Psoas muscle (tissue), 8 donors: ENCODE results near the gene PALLD. TPM values are rescaled to one million over a fixed set of nuclear protein-coding genes. Genes with fewer than 3 reads are reported as not detected.
A peak's percentile ranks its signal among the peaks of the same experiment; 100 is the strongest.

Experiments
- ATAC-seq, 4 donors: fragments of 200-7000 bp; cut with Tn5 transposase; one replicate each; pipeline ENCODE4 v1.9.1; 2020; ENCODE audit warnings: moderate library complexity in 3 of 4, mild to moderate bottlenecking in 2 of 4
- DNase-seq, 2 donors: peaks; one replicate each; pipeline ENCODE4 v3.0.0-alpha.2; 2020
- H3K27ac ChIP-seq: fragments of 200-600 bp; one replicate; pipeline ENCODE4 v1.8.0; 2022
- H3K27me3 ChIP-seq, 3 donors: fragments of 200-600 bp in 1 of 3; one replicate each; pipeline versions ENCODE4 v1.6.1 to v1.8.0; 2013 to 2022; ENCODE audit warnings: low read length in 2 of 3, mild to moderate bottlenecking in 2 of 3, moderate library complexity in 1 of 3; ENCODE audit not compliant: insufficient read depth in 3 of 3
- H3K36me3 ChIP-seq, 2 donors: fragments of 200-600 bp in 1 of 2; one replicate each; pipeline versions ENCODE4 v1.6.1 to v1.8.0; 2013 to 2022; ENCODE audit warnings: low read depth in 1 of 2, mild to moderate bottlenecking in 1 of 2, moderate library complexity in 1 of 2; ENCODE audit not compliant: insufficient read depth in 1 of 2
- H3K4me1 ChIP-seq: fragments of 200-600 bp; one replicate; pipeline ENCODE4 v1.8.0; 2022
- H3K4me3 ChIP-seq: fragments of 200-600 bp; one replicate; pipeline ENCODE4 v1.8.0; 2022; ENCODE audit warnings: mild to moderate bottlenecking
- H3K9me3 ChIP-seq: fragments of 200-600 bp; one replicate; pipeline ENCODE4 v1.8.0; 2022
- CTCF ChIP-seq: fragments of 200-600 bp; IDR thresholded peaks from one replicate; pipeline ENCODE4 v1.8.0; 2022; ENCODE audit warnings: antibody characterized with exemption
- WGBS, 3 donors: extraction: QIAGEN DNeasy Blood & Tissue Kit; methylation state at CpG; one replicate each; pipeline versions ENCODE4 v1.1.6 to v1.1.7; 2013; 5-methylcytosine and 5-hydroxymethylcytosine counted together
- intact Hi-C, 2 donors: fragments of 100-400 bp; cut with DNase I; formaldehyde crosslinking; loops; one replicate each; pipeline versions ENCODE4 v1.11.0 to v1.14.2; 2022
- polyA plus RNA-seq, 3 donors: library from polyadenylated mRNA; stranded (reverse); fragments of 200-250 nt; gene quantifications; one replicate each; pipeline ENCODE4 v1.2.3, GENCODE V29; 2013
- total RNA-seq, 4 donors: library from RNA; stranded (reverse); fragmentation: NEBNext Ultra II Directional in 2 of 4; extraction: Animal tissue kit (Norgen Biotek cat#: 25700) in 2 of 4; gene quantifications; one replicate each; pipeline versions ENCODE4 v1.2.1 to v1.2.4, GENCODE V29; 2021 to 2023
- donor health status: healthy with polysubstance abuse.
- donor health status: DM: no; HTN: no; CAD: no; lungs with moderate emphysema.
- donor health status: Bipolar disorder and iron deficiency.
- donor health status: healthy.
- donor health status: DM: yes; HTN: yes; CAD: no.
- donor health status: DM: no; HTN: no; CAD: no.
- donor health status: DM: no; HTN: no; CAD: no.
- donor health status: DM: yes; HTN: yes; CAD: no.

The PALLD gene
- total and polyA plus RNA-seq, 7 donors: 19.2 to 245 (median 168) TPM

GRCh38 chr4:168796362-168797106 lies 299.7 kb downstream of the PALLD start:
- TF ChIP-seq CTCF: no peak
- no peaks in the 10 kb centered on the region for H3K9me3 ChIP-seq
- no peaks in the 10 kb centered on the region for H3K27me3 ChIP-seq
- intact Hi-C loops: no loop called here
- WGBS, 3 donors: 29 to 51% (median 38%) methylated on average over 5 of the region's 5 CpGs
- no peak for DNase-seq
- peak overlapping the region; percentile 64 for H3K27ac ChIP-seq
- H3K36me3 ChIP-seq: no peaks in the 10 kb centered on the region
- H3K4me3 ChIP-seq: no peak overlapping the region
- ATAC-seq: peak; percentile 83 to 92 (median 84)
- peaks cover 31% of the 10 kb centered on the region for H3K4me1 ChIP-seq

DNA sequence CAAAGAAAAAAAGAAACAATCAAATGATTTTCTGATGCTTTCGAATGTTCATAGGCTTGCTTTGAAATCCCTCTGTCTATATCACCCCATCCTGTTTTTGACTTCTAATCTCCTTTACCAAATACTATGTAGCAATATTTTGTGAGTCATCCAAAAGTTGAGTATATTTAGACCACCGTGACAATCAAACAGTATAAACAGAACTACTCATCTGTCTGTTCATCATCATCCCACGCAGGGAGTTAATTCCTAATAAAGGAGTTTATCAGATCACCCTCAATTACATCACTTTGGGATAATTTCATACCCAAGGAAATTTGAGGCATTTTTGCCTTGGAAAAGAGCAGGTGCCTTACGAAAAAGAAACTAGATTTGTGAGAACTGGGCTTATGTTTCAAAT lies 300.3 kb downstream of the PALLD start:
- intact Hi-C loops: no loop called here
- ATAC-seq (peak; percentile 80 to 91 (median 85)), DNase-seq (no peak)
- TF ChIP-seq CTCF: no peak
- H3K4me3 ChIP-seq: no peak overlapping the region
- no peaks in the 10 kb centered on the region for H3K9me3 ChIP-seq
- 29 to 55% (median 47%) methylated on average over 4 of the region's 4 CpGs for WGBS, 3 donors
- no peaks in the 10 kb centered on the region for H3K27me3 ChIP-seq
- no peaks in the 10 kb centered on the region for H3K36me3 ChIP-seq
- H3K27ac ChIP-seq: peak overlapping the region; percentile 64
- peaks cover 31% of the 10 kb centered on the region for H3K4me1 ChIP-seq

DNA sequence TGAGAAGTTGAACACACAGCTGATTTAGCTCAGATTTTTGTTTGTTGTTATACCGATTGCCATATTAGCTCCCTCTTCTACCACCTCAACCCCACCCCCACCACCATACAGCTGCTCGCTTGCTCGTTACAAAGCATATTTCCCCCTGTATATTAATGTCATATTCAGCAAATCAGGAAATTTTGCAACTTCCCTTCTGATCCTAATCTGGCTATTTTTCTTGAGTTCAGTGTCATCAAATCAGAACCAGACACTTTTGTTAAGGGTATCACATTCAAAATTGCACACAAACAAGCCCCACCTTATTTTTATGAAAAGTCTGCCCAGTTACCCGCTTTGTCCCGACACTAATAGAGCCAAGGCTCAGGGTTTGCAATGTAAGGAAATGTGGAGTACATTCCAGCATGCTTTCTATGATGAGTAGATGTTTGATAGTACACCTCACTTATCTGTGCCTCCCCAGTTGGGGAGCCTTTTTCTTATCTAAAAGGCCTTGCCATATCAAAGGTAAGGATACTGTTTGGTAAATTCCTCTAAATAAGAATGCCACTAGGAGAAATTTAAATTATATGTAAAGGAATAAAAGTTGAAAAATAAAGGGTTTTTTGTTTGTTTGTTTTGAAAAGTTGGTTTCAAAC lies 301.0 kb downstream of the PALLD start:
- Histone ChIP-seq H3K4me3 (no peak overlapping the region), H3K9me3 (no peaks in the 10 kb centered on the region), H3K4me1 (peaks cover 31% of the 10 kb centered on the region), H3K27ac (peak overlapping the region; percentile 12), H3K36me3 (no peaks in the 10 kb centered on the region), H3K27me3 (no peaks in the 10 kb centered on the region)
- intact Hi-C loops: no loop called here
- no peak for ATAC-seq
- TF ChIP-seq CTCF: no peak
- 64 to 70% (median 69%) methylated on average over 5 of the region's 5 CpGs for WGBS, 3 donors
- DNase-seq: no peak

DNA sequence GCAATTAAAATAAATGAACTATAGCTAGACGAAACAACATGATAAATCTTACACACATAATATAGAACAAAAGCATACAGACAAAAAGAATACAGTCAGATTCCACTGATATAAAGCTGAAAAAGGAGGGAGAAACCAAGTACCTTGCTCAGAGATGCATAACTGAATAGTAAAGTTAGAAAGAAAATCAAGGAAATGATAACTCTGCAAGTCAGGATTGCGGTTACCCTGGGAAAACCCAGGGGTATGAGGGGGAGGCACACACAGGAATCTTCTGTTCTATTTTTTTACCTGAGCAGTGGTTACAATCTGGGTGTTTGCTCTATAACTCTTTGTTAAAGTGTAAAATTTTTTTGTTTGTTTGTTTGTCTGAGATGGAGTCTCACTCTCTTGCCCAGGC lies 304.1 kb downstream of the PALLD start:
- no peaks in the 10 kb centered on the region for H3K27me3 ChIP-seq
- ATAC-seq (no peak), DNase-seq (no peak)
- intact Hi-C loops: no loop called here
- H3K36me3 ChIP-seq: no peaks in the 10 kb centered on the region
- H3K4me1 ChIP-seq: peaks cover 18% of the 10 kb centered on the region
- no peak overlapping the region for H3K27ac ChIP-seq
- H3K4me3 ChIP-seq: no peak overlapping the region
- 97% methylated on average over 2 of the region's 2 CpGs for WGBS, 3 donors
- no peak for TF ChIP-seq CTCF
- H3K9me3 ChIP-seq: no peaks in the 10 kb centered on the region
